CD4-positive, CD25-positive, alpha-beta regulatory T cell (primary cell): ENCODE results near the gene DDR2. TPM values are rescaled to one million over a fixed set of nuclear protein-coding genes. Genes with fewer than 3 reads are reported as not detected.
"Not testable (repeated sequence)": the region's sequence is repeated elsewhere in the genome, so short reads cannot be mapped to it uniquely, and the experiment has no call there.

Source experiments
- ATAC-seq, 2 donors: fragments of 150-1000 bp; cut with Tn5 transposase; one replicate each; pipeline ENCODE4 v1.10.0; 2021; ENCODE audit warnings: low read depth in 2 of 2, moderate number of reproducible peaks in 2 of 2, moderate library complexity in 1 of 2
- DNase-seq, 3 donors: peaks; one replicate each; pipeline versions ENCODE4 v3.0.0 to v3.0.0-alpha.2; 2012 to 2022; ENCODE audit warnings: mixed read lengths in 1 of 3
- H3K27ac ChIP-seq: one replicate; pipeline ENCODE4 v1.7.0; 2013; ENCODE audit warnings: mild to moderate bottlenecking, low read length; ENCODE audit not compliant: insufficient read depth, poor library complexity, severe bottlenecking
- H3K27me3 ChIP-seq: one replicate; pipeline ENCODE4 v1.7.0; 2013; ENCODE audit warnings: low read length; ENCODE audit not compliant: control insufficient read depth, insufficient read depth
- H3K36me3 ChIP-seq: one replicate; pipeline ENCODE4 v1.7.0; 2013; ENCODE audit warnings: mild to moderate bottlenecking, low read length, moderate library complexity; ENCODE audit not compliant: control insufficient read depth, insufficient read depth
- H3K4me1 ChIP-seq: 2 replicates; pipeline ENCODE4 v1.7.0; 2013; ENCODE audit warnings: mild to moderate bottlenecking, low read length; ENCODE audit not compliant: insufficient read depth, control insufficient read depth, poor library complexity, severe bottlenecking
- H3K4me3 ChIP-seq: one replicate; pipeline ENCODE4 v1.7.0; 2013; ENCODE audit warnings: low read depth, mild to moderate bottlenecking, low read length, moderate library complexity
- H3K9me3 ChIP-seq, 2 experiments: 1 replicate in 1 of 2; 2 replicates in 1 of 2; pipeline ENCODE4 v1.7.0; 2013; ENCODE audit warnings: low read length in 2 of 2, mild to moderate bottlenecking in 1 of 2, moderate library complexity in 1 of 2; ENCODE audit not compliant: control insufficient read depth in 2 of 2
- H3K27ac Mint-ChIP-seq, 3 donors: one replicate each; pipeline ENCODE4 v1.8.0; 2020 to 2022; ENCODE audit warnings: mild to moderate bottlenecking in 3 of 3, mixed read lengths in 3 of 3, moderate library complexity in 2 of 3
- H3K27me3 Mint-ChIP-seq: one replicate; pipeline ENCODE4 v1.8.0; 2022; ENCODE audit warnings: mild to moderate bottlenecking, mixed read lengths
- H3K36me3 Mint-ChIP-seq: one replicate; pipeline ENCODE4 v1.8.0; 2020; ENCODE audit warnings: mixed read lengths
- H3K4me1 Mint-ChIP-seq, 4 donors: one replicate each; pipeline ENCODE4 v1.8.0; 2020 to 2022; ENCODE audit warnings: mixed read lengths in 4 of 4, mild to moderate bottlenecking in 1 of 4
- H3K4me3 Mint-ChIP-seq, 4 donors: one replicate each; pipeline ENCODE4 v1.8.0; 2020 to 2022; ENCODE audit warnings: mild to moderate bottlenecking in 4 of 4, mixed read lengths in 4 of 4, moderate library complexity in 3 of 4
- H3K9me3 Mint-ChIP-seq, 7 donors: one replicate each; pipeline ENCODE4 v1.8.0; 2020 to 2022; ENCODE audit warnings: mixed read lengths in 7 of 7, mild to moderate bottlenecking in 3 of 7, moderate library complexity in 2 of 7
- polyA plus RNA-seq, 4 donors: library from polyadenylated mRNA; unstranded; fragments of 300-500 nt; fragmentation: Illumina TruSeq; gene quantifications; one replicate each; pipeline ENCODE4 v1.2.3, GENCODE V29; 2021
- total RNA-seq: library from RNA; stranded (reverse); gene quantifications from one replicate; pipeline ENCODE4 v1.2.3, GENCODE V29; 2022

DDR2 gene
- total and polyA plus RNA-seq, 5 donors from 2014 or later = 0.32 TPM; not detected in 4

- H3K36me3 Mint-ChIP-seq, H3K4me3 ChIP-seq, H3K27me3 Mint-ChIP-seq, H3K36me3 ChIP-seq, H3K4me1 Mint-ChIP-seq, H3K9me3 ChIP-seq, ATAC-seq, H3K9me3 Mint-ChIP-seq, DNase-seq, H3K4me1 ChIP-seq, H3K27ac ChIP-seq, H3K27me3 ChIP-seq, H3K4me3 Mint-ChIP-seq, H3K27ac Mint-ChIP-seq: not testable (repeated sequence)
Observed at GRCh38 chr1:162746264-162746942, 114.1 kb downstream of the DDR2 start.

GRCh38 chr1:162753001-162753658 is 120.9 kb downstream of the DDR2 start:
- H3K4me3 ChIP-seq = no peak overlapping the region
- H3K4me1 ChIP-seq = no peaks in the 10 kb centered on the region
- Mint-ChIP-seq H3K36me3 (no peaks in the 10 kb centered on the region), H3K4me1 (no peaks in the 10 kb centered on the region), H3K27me3 (no peaks in the 10 kb centered on the region), H3K27ac (no peak overlapping the region), H3K4me3 (no peak overlapping the region), H3K9me3 (peaks cover 0 to 4% (median 0%) of the 10 kb centered on the region in 7 donors)
- no peaks in the 10 kb centered on the region for H3K9me3 ChIP-seq
- H3K27ac ChIP-seq = no peak overlapping the region
- no peak for ATAC-seq
- no peak for DNase-seq
- no peaks in the 10 kb centered on the region for H3K27me3 ChIP-seq
- H3K36me3 ChIP-seq = no peaks in the 10 kb centered on the region

- Mint-ChIP-seq H3K27me3 (no peaks in the 10 kb centered on the region), H3K4me1 (no peaks in the 10 kb centered on the region), H3K27ac (no peak overlapping the region), H3K9me3 (no peaks in the 10 kb centered on the region), H3K36me3 (no peaks in the 10 kb centered on the region), H3K4me3 (no peak overlapping the region)
- no peaks in the 10 kb centered on the region for H3K27me3 ChIP-seq
- ATAC-seq = no peak
- H3K27ac ChIP-seq = no peak overlapping the region
- no peaks in the 10 kb centered on the region for H3K9me3 ChIP-seq
- H3K36me3 ChIP-seq = no peaks in the 10 kb centered on the region
- no peak overlapping the region for H3K4me3 ChIP-seq
- no peaks in the 10 kb centered on the region for H3K4me1 ChIP-seq
- DNase-seq = no peak
Observed at GRCh38 chr1:162753998-162754585, 121.8 kb downstream of the DDR2 start.

GRCh38 chr1:162755306-162755705 is 123.0 kb downstream of the DDR2 start:
- Histone ChIP-seq H3K36me3 (no peaks in the 10 kb centered on the region), H3K27me3 (no peaks in the 10 kb centered on the region), H3K9me3 (no peaks in the 10 kb centered on the region), H3K4me1 (no peaks in the 10 kb centered on the region), H3K27ac (no peak overlapping the region), H3K4me3 (no peak overlapping the region)
- H3K4me1 Mint-ChIP-seq = no peaks in the 10 kb centered on the region
- ATAC-seq = no peak
- H3K9me3 Mint-ChIP-seq = no peaks in the 10 kb centered on the region
- H3K4me3 Mint-ChIP-seq = no peak overlapping the region
- no peak overlapping the region for H3K27ac Mint-ChIP-seq
- no peaks in the 10 kb centered on the region for H3K27me3 Mint-ChIP-seq
- no peaks in the 10 kb centered on the region for H3K36me3 Mint-ChIP-seq
- DNase-seq = no peak

- Histone ChIP-seq H3K36me3 (no peaks in the 10 kb centered on the region), H3K9me3 (no peaks in the 10 kb centered on the region), H3K4me3 (no peak overlapping the region), H3K4me1 (no peaks in the 10 kb centered on the region), H3K27ac (no peak overlapping the region), H3K27me3 (no peaks in the 10 kb centered on the region)
- DNase-seq (no peak), ATAC-seq (no peak)
- H3K9me3 Mint-ChIP-seq = no peaks in the 10 kb centered on the region
- H3K27me3 Mint-ChIP-seq = no peaks in the 10 kb centered on the region
- no peak overlapping the region for H3K27ac Mint-ChIP-seq
- no peaks in the 10 kb centered on the region for H3K4me1 Mint-ChIP-seq
- H3K36me3 Mint-ChIP-seq = no peaks in the 10 kb centered on the region
- no peak overlapping the region for H3K4me3 Mint-ChIP-seq
Observed at GRCh38 chr1:162756523-162756922, 124.3 kb downstream of the DDR2 start.

GRCh38 chr1:162757476-162757875 is 125.2 kb downstream of the DDR2 start:
- no peaks in the 10 kb centered on the region for H3K36me3 Mint-ChIP-seq
- Histone ChIP-seq H3K27me3 (no peaks in the 10 kb centered on the region), H3K4me1 (no peaks in the 10 kb centered on the region), H3K4me3 (no peak overlapping the region), H3K27ac (no peak overlapping the region), H3K36me3 (no peaks in the 10 kb centered on the region), H3K9me3 (no peaks in the 10 kb centered on the region)
- H3K9me3 Mint-ChIP-seq = no peaks in the 10 kb centered on the region
- no peak for DNase-seq
- H3K4me3 Mint-ChIP-seq = no peak overlapping the region
- no peaks in the 10 kb centered on the region for H3K27me3 Mint-ChIP-seq
- no peak for ATAC-seq
- no peaks in the 10 kb centered on the region for H3K4me1 Mint-ChIP-seq
- H3K27ac Mint-ChIP-seq = no peak overlapping the region

- H3K36me3 Mint-ChIP-seq = no peaks in the 10 kb centered on the region
- DNase-seq (no peak), ATAC-seq (no peak)
- H3K27me3 ChIP-seq = no peaks in the 10 kb centered on the region
- H3K9me3 ChIP-seq = no peaks in the 10 kb centered on the region
- H3K4me3 Mint-ChIP-seq = no peak overlapping the region
- no peak overlapping the region for H3K4me3 ChIP-seq
- H3K9me3 Mint-ChIP-seq = no peaks in the 10 kb centered on the region
- no peak overlapping the region for H3K27ac Mint-ChIP-seq
- no peaks in the 10 kb centered on the region for H3K36me3 ChIP-seq
- H3K27ac ChIP-seq = no peak overlapping the region
- no peaks in the 10 kb centered on the region for H3K4me1 Mint-ChIP-seq
- peaks cover 14% of the 10 kb centered on the region for H3K27me3 Mint-ChIP-seq
- no peaks in the 10 kb centered on the region for H3K4me1 ChIP-seq
Observed at GRCh38 chr1:162765788-162766187, 133.5 kb downstream of the DDR2 start.
